HL-60 (cell line): ENCODE results near the gene HAPLN2.
A peak's percentile ranks its signal among the peaks of the same experiment; 100 is the strongest.

Experiments used
- GABPA ChIP-seq: IDR thresholded peaks from 2 replicates; pipeline ENCODE4 v1.6.1; 2012; ENCODE audit warnings: low read depth
- POLR2AphosphoS5 ChIP-seq: IDR thresholded peaks from 2 replicates; pipeline ENCODE4 v1.6.1; 2012; ENCODE audit warnings: low read depth
- REST ChIP-seq: IDR thresholded peaks from 2 replicates; pipeline ENCODE4 v1.6.1; 2012; ENCODE audit warnings: low read depth; ENCODE audit not compliant: insufficient replicate concordance
- SPI1 ChIP-seq: IDR thresholded peaks from 2 replicates; pipeline ENCODE4 v1.6.1; 2012; ENCODE audit warnings: low read depth, mild to moderate bottlenecking, borderline replicate concordance
- TF ChIP-seq, protein P1 (sequence below): IDR thresholded peaks from one replicate; pipeline ENCODE4 v1.5.1; 2011; ENCODE audit warnings: low read length, control low read depth, inconsistent platforms; ENCODE audit not compliant: insufficient read depth

DNA sequence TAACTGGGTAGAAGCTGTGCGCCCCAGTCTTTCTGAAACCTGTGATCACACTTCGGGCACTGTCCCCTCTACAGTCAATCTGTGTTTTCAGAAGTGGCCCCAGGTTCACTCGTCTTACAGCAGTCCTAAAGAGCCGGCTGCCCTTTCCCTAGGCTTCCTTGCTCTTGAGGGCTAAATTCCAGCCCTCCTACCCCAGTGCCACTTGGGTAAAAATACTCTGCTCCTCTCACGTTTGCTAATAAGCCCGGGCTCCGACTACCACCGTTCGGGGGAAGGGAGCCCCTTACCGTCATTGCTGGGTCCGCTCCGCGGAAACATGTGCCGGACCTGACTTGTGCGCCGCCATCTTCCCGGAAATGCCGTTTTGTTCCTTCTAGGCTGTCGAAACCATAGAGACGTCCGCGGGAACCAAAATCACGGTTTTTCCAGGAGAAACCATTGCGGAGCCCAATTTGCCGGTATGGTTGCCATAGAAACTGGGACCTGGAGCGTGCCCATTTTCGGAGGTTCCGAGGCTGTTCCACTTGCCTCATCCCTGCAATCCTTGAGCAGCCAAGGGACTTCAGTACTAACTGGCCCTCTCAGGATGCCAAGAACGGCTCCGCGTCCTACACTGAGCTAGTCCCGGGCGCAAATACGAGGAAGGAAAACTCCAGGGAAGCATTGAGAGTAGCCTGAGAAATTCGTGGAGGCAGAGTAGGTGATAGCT is 17.9 kb upstream of the HAPLN2 start, which contains the start of gene GPATCH4:
- peak; percentile 95 for TF ChIP-seq POLR2AphosphoS5
- TF ChIP-seq, protein P1, sequence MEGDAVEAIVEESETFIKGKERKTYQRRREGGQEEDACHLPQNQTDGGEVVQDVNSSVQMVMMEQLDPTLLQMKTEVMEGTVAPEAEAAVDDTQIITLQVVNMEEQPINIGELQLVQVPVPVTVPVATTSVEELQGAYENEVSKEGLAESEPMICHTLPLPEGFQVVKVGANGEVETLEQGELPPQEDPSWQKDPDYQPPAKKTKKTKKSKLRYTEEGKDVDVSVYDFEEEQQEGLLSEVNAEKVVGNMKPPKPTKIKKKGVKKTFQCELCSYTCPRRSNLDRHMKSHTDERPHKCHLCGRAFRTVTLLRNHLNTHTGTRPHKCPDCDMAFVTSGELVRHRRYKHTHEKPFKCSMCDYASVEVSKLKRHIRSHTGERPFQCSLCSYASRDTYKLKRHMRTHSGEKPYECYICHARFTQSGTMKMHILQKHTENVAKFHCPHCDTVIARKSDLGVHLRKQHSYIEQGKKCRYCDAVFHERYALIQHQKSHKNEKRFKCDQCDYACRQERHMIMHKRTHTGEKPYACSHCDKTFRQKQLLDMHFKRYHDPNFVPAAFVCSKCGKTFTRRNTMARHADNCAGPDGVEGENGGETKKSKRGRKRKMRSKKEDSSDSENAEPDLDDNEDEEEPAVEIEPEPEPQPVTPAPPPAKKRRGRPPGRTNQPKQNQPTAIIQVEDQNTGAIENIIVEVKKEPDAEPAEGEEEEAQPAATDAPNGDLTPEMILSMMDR: no peak
- no peak for TF ChIP-seq SPI1
- TF ChIP-seq REST: peak; percentile 73
- TF ChIP-seq GABPA: peak; percentile 79
